ENCODE data around the gene EMB. TPM values are rescaled to one million over a fixed set of nuclear protein-coding genes. Genes with fewer than 3 reads are reported as not detected.
A peak's percentile ranks its signal among the peaks of the same experiment; 100 is the strongest.
"Not testable (repeated sequence)": the region's sequence is repeated elsewhere in the genome, so short reads cannot be mapped to it uniquely, and the experiment has no call there.

EMB gene
- total RNA-seq, 2 experiments from 2014 or later: 78.9 to 125 TPM

- TF ChIP-seq CTCF (conservative IDR thresholded peaks at IDR 0.05; ENCODE audit: low read length): no peak
- TF ChIP-seq EZH2phosphoT487 (IDR thresholded peaks at IDR 0.05; ENCODE audit: borderline replicate concordance, low read depth, low read length): no peak
- DNase-seq (ENCODE audit: low spot score): peak; percentile 26
- BruUV-seq (replicated peaks): no TSS peak
- Histone ChIP-seq H3K36me3 (ENCODE audit: insufficient read depth, low read length) (no peaks in the 10 kb centered on the region; the same call in 1 of the 2 replicates), H3K27ac (ENCODE audit: low read depth, low read length, poor library complexity, severe bottlenecking) (no peak overlapping the region), H3K4me3 (ENCODE audit: low read depth, low read length, poor library complexity, severe bottlenecking) (no peak overlapping the region), H3K4me1 (ENCODE audit: insufficient read depth, low read length, poor library complexity, severe bottlenecking) (peaks cover 14% of the 10 kb centered on the region), H2AFZ (ENCODE audit: low read length) (peak overlapping the region; percentile 65; the same call in 1 of the 2 replicates), H3K79me2 (ENCODE audit: insufficient read depth, low read depth, low read length) (no peaks in the 10 kb centered on the region), H3K9me3 (ENCODE audit: low read length) (0 out of 2 replicates have a peak, but pooled peaks cover 7% of the 10 kb centered on the region), H3K4me2 (ENCODE audit: low read length) (peak overlapping the region; percentile 46), H4K20me1 (ENCODE audit: insufficient read depth, low read length) (no peaks in the 10 kb centered on the region), H3K9me2 (ENCODE audit: insufficient read depth, low read length) (no peaks in the 10 kb centered on the region)
- POLR2A ChIA-PET: interaction anchor here (1.0 to 1.3 kb wide), 2 partner anchors 19 to 35 kb away, joined by 3 read pairs; no protein-coding TSS in a partner anchor
- intact Hi-C loops (cut with micrococcal nuclease; ENCODE audit: unreplicated experiment): no loop called here
- CTCF ChIA-PET (ENCODE audit: unreplicated experiment): no interaction called here
These were observed 35.5 kb upstream of the EMB start for GRCh38 chr5:50476549-50476948.

GRCh38 chr5:50465015-50465414 lies 23.9 kb upstream of the EMB start:
- POLR2A ChIA-PET; H3K4me3 ChIP-seq (ENCODE audit: low read depth, low read length, poor library complexity, severe bottlenecking); H3K4me2 ChIP-seq (ENCODE audit: low read length); H3K9me2 ChIP-seq (ENCODE audit: insufficient read depth, low read length); H3K27ac ChIP-seq (ENCODE audit: low read depth, low read length, poor library complexity, severe bottlenecking); H2AFZ ChIP-seq (ENCODE audit: low read length); intact Hi-C loops (cut with micrococcal nuclease; ENCODE audit: unreplicated experiment); H4K20me1 ChIP-seq (ENCODE audit: insufficient read depth, low read length); CTCF ChIA-PET (ENCODE audit: unreplicated experiment); H3K36me3 ChIP-seq (ENCODE audit: insufficient read depth, low read length); BruUV-seq (replicated peaks); H3K9me3 ChIP-seq (ENCODE audit: low read length); DNase-seq (ENCODE audit: low spot score); H3K4me1 ChIP-seq (ENCODE audit: insufficient read depth, low read length, poor library complexity, severe bottlenecking); H3K79me2 ChIP-seq (ENCODE audit: insufficient read depth, low read depth, low read length): not testable (repeated sequence)

- H3K9me2 ChIP-seq (ENCODE audit: insufficient read depth, low read length): no peaks in the 10 kb centered on the region
- no peaks in the 10 kb centered on the region for H3K36me3 ChIP-seq (ENCODE audit: insufficient read depth, low read length)
- intact Hi-C loops (cut with micrococcal nuclease; ENCODE audit: unreplicated experiment): no loop called here
- no peak overlapping the region for H2AFZ ChIP-seq (ENCODE audit: low read length)
- H3K4me2 ChIP-seq (ENCODE audit: low read length): no peak overlapping the region
- H3K4me1 ChIP-seq (ENCODE audit: insufficient read depth, low read length, poor library complexity, severe bottlenecking): peaks cover 3% of the 10 kb centered on the region
- no peaks in the 10 kb centered on the region for H3K79me2 ChIP-seq (ENCODE audit: insufficient read depth, low read depth, low read length)
- ChIA-PET POLR2A (interaction anchor here (1.1 to 1.9 kb wide), 2 partner anchors 18 to 19 kb away, joined by 5 to 8 read pairs; no protein-coding TSS in a partner anchor), CTCF (ENCODE audit: unreplicated experiment) (interaction anchor here (1.0 kb wide), 1 partner anchor 18 kb away, joined by 3 read pairs; no protein-coding TSS in a partner anchor)
- no peak overlapping the region for H3K27ac ChIP-seq (ENCODE audit: low read depth, low read length, poor library complexity, severe bottlenecking)
- no peaks in the 10 kb centered on the region for H3K9me3 ChIP-seq (ENCODE audit: low read length)
- no peak for TF ChIP-seq EZH2phosphoT487 (IDR thresholded peaks at IDR 0.05; ENCODE audit: borderline replicate concordance, low read depth, low read length)
- TF ChIP-seq CTCF (conservative IDR thresholded peaks at IDR 0.05; ENCODE audit: low read length): no peak
- no peak overlapping the region for H3K4me3 ChIP-seq (ENCODE audit: low read depth, low read length, poor library complexity, severe bottlenecking)
- DNase-seq (ENCODE audit: low spot score): no peak
- BruUV-seq (replicated peaks): no TSS peak
- no peaks in the 10 kb centered on the region for H4K20me1 ChIP-seq (ENCODE audit: insufficient read depth, low read length)
These were observed 22.6 kb upstream of the EMB start for GRCh38 chr5:50463726-50464125.
